DOHH2 (cell line): ENCODE measurements around the gene SEC61A1.

Experiments
- H3F3A ChIP-seq: fragments of 200-600 bp; sonication (generic), shearing (Covaris generic); 2 replicates; pipeline ENCODE4 v1.6.0; 2016; ENCODE audit warnings: antibody characterized with exemption, mild to moderate bottlenecking; ENCODE audit not compliant: control insufficient read depth, insufficient read depth
- H3K27ac ChIP-seq: fragments of 200-600 bp; sonication (generic); 2 replicates; pipeline ENCODE4 v1.5.1; 2014; ENCODE audit warnings: low read depth, mild to moderate bottlenecking, low read length, moderate library complexity
- H3K27me3 ChIP-seq: fragments of 200-600 bp; sonication (generic); 2 replicates; pipeline ENCODE4 v1.6.1; 2014; ENCODE audit warnings: mild to moderate bottlenecking, low read length, mixed read lengths; ENCODE audit not compliant: control insufficient read depth
- H3K36me3 ChIP-seq: fragments of 200-600 bp; sonication (generic); 2 replicates; pipeline ENCODE4 v1.6.1; 2014; ENCODE audit warnings: mild to moderate bottlenecking, low read length, moderate library complexity, mixed read lengths; ENCODE audit not compliant: control insufficient read depth
- H3K4me1 ChIP-seq: fragments of 200-600 bp; sonication (generic); 2 replicates; pipeline ENCODE4 v1.6.1; 2014; ENCODE audit warnings: mild to moderate bottlenecking, low read length, mixed read lengths; ENCODE audit not compliant: control insufficient read depth
- H3K4me2 ChIP-seq: fragments of 200-600 bp; sonication (generic); 2 replicates; pipeline ENCODE4 v1.6.0; 2014; ENCODE audit warnings: mild to moderate bottlenecking, low read length, moderate library complexity
- H3K4me3 ChIP-seq: fragments of 200-600 bp; sonication (generic); 2 replicates; pipeline ENCODE4 v1.5.1; 2014; ENCODE audit warnings: mild to moderate bottlenecking, low read length, mixed read lengths
- H3K79me2 ChIP-seq: fragments of 200-600 bp; sonication (generic); 2 replicates; pipeline ENCODE4 v1.6.1; 2014; ENCODE audit warnings: mild to moderate bottlenecking, low read length, mixed read lengths; ENCODE audit not compliant: control insufficient read depth
- H3K9me2 ChIP-seq: fragments of 200-600 bp; sonication (generic); replicated peaks from 2 replicates; pipeline ENCODE4 v1.6.1; 2014; ENCODE audit warnings: mild to moderate bottlenecking, low read length, mixed read lengths; ENCODE audit not compliant: control insufficient read depth
- H3K9me3 ChIP-seq: fragments of 200-600 bp; sonication (generic); 2 replicates; pipeline ENCODE4 v1.6.1; 2014; ENCODE audit warnings: antibody characterized with exemption, low read length, mixed read lengths; ENCODE audit not compliant: control insufficient read depth, insufficient read depth
- H4K20me1 ChIP-seq: fragments of 200-600 bp; sonication (generic); 2 replicates; pipeline ENCODE4 v1.6.0; 2014; ENCODE audit warnings: low read depth, mild to moderate bottlenecking, antibody characterized with exemption, low read length, moderate library complexity; ENCODE audit not compliant: control insufficient read depth, insufficient read depth
- EZH2phosphoT487 ChIP-seq: fragments of 200-600 bp; sonication (generic); IDR thresholded peaks from 2 replicates; pipeline ENCODE4 v1.6.1; 2017; ENCODE audit warnings: borderline replicate concordance, mild to moderate bottlenecking, antibody characterized with exemption, low read length, moderate library complexity, mixed read lengths
- TF ChIP-seq, protein P1 (sequence below): fragments of 200-600 bp; sonication (generic); IDR thresholded peaks from one replicate; pipeline ENCODE4 v1.5.1; 2014; ENCODE audit warnings: antibody characterized with exemption, mild to moderate bottlenecking, low read depth, low read length; ENCODE audit not compliant: poor library complexity, severe bottlenecking

The SEC61A1 gene

DNA sequence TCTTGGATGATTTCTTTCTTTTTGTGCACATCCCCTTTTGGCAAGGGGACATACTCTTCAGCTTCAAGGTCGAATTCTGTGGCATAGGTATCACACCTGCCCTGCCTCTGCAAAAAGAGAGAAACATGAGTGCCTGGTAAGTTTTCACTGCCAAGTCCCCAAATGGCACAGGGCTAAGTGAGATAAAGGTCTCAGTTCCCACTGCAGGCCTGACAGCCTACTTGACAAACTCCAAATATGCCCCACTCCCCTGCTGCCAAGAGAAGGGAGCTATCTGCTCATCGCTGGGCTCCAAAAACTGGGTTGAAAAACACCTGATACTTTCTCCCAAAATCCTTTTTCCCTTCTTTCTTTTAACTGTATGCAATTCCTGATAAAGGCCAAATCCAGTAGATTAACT is 48.4 kb downstream of the SEC61A1 start:
- no peaks in the 10 kb centered on the region for H3K9me2 ChIP-seq
- no peaks in the 10 kb centered on the region for H3K9me3 ChIP-seq
- H3K27ac ChIP-seq: no peak overlapping the region
- H3K4me1 ChIP-seq: peaks cover 11% of the 10 kb centered on the region
- no peak overlapping the region for H3K4me2 ChIP-seq
- no peaks in the 10 kb centered on the region for H3F3A ChIP-seq
- no peak overlapping the region for H3K4me3 ChIP-seq
- peaks cover 15% of the 10 kb centered on the region for H3K79me2 ChIP-seq
- H4K20me1 ChIP-seq: no peaks in the 10 kb centered on the region
- no peak for TF ChIP-seq EZH2phosphoT487
- TF ChIP-seq, protein P1, sequence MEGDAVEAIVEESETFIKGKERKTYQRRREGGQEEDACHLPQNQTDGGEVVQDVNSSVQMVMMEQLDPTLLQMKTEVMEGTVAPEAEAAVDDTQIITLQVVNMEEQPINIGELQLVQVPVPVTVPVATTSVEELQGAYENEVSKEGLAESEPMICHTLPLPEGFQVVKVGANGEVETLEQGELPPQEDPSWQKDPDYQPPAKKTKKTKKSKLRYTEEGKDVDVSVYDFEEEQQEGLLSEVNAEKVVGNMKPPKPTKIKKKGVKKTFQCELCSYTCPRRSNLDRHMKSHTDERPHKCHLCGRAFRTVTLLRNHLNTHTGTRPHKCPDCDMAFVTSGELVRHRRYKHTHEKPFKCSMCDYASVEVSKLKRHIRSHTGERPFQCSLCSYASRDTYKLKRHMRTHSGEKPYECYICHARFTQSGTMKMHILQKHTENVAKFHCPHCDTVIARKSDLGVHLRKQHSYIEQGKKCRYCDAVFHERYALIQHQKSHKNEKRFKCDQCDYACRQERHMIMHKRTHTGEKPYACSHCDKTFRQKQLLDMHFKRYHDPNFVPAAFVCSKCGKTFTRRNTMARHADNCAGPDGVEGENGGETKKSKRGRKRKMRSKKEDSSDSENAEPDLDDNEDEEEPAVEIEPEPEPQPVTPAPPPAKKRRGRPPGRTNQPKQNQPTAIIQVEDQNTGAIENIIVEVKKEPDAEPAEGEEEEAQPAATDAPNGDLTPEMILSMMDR: no peak
- H3K36me3 ChIP-seq: peaks cover 96% of the 10 kb centered on the region
- H3K27me3 ChIP-seq: no peaks in the 10 kb centered on the region

DNA sequence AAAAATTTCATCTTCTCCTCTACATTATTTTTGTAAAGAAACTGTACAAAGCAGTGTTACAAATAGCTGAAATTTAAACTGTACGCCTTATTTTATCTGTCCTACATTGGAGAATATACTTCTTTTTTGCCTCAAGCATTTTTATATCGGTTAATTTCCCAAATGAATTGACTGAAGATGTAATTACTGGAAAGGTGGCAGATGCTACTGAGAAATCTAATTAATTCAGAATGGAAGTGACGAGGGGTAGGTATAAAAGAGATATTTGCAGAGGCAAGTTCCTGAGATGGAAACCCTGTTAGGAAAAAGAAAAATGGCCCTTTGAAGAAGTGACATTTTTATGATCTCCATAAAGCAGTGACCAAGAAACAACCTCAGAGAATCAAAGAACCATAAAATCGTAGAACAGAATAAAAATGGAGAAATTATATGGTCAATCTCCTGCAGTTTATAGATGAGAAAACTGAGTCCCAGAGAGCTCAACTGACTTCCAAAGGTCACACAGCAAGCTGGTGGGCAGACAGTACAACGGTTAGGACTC is 51.0 kb downstream of the SEC61A1 start:
- TF ChIP-seq EZH2phosphoT487: no peak
- TF ChIP-seq, protein P1: no peak
- H3K4me1 ChIP-seq: no peaks in the 10 kb centered on the region
- H3K4me2 ChIP-seq: no peak overlapping the region
- no peaks in the 10 kb centered on the region for H3K9me2 ChIP-seq
- peaks cover 96% of the 10 kb centered on the region for H3K36me3 ChIP-seq
- H3K4me3 ChIP-seq: no peak overlapping the region
- H4K20me1 ChIP-seq: no peaks in the 10 kb centered on the region
- H3K79me2 ChIP-seq: peaks cover 37% of the 10 kb centered on the region
- H3F3A ChIP-seq: no peaks in the 10 kb centered on the region
- H3K27ac ChIP-seq: no peak overlapping the region
- no peaks in the 10 kb centered on the region for H3K27me3 ChIP-seq
- no peaks in the 10 kb centered on the region for H3K9me3 ChIP-seq

DNA sequence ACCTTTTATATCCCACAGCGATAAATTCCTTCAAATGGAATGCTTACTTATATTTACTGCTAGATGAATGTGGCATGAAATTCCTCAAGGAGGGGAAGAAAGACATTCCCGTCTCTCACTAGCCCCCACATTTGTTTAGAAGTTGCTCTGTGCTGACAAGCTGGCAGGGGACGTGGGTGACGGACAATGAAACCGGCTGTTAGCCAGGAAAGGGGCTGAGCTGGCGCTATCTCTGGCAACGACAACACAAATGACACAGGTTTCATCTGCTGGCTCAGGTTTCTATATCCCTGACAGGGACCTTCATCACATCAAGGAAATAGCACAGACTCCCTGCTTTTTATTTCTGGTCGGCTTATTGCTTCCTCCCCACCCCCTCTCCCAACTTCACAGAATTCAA is 55.6 kb downstream of the SEC61A1 start:
- Histone ChIP-seq H3K27ac (no peak overlapping the region), H3K36me3 (peaks cover 84% of the 10 kb centered on the region), H4K20me1 (peaks cover under 1% of the 10 kb centered on the region; the same call in 1 of the 2 replicates), H3K9me3 (no peaks in the 10 kb centered on the region), H3K79me2 (peaks cover 66% of the 10 kb centered on the region), H3K4me1 (no peaks in the 10 kb centered on the region), H3K9me2 (no peaks in the 10 kb centered on the region), H3K27me3 (no peaks in the 10 kb centered on the region), H3K4me2 (no peak overlapping the region), H3K4me3 (no peak overlapping the region), H3F3A (no peaks in the 10 kb centered on the region)
- TF ChIP-seq, protein P1: no peak
- no peak for TF ChIP-seq EZH2phosphoT487
